ENCODE results near the gene USP38. TPM values are rescaled to one million over a fixed set of nuclear protein-coding genes. Genes with fewer than 3 reads are reported as not detected.
"Not testable (repeated sequence)": the region's sequence is repeated elsewhere in the genome, so short reads cannot be mapped to it uniquely, and the experiment has no call there.

USP38 gene
- total and polyA plus RNA-seq, 10 donors = 4.2 to 37.3 (median 25.1) TPM

DNA sequence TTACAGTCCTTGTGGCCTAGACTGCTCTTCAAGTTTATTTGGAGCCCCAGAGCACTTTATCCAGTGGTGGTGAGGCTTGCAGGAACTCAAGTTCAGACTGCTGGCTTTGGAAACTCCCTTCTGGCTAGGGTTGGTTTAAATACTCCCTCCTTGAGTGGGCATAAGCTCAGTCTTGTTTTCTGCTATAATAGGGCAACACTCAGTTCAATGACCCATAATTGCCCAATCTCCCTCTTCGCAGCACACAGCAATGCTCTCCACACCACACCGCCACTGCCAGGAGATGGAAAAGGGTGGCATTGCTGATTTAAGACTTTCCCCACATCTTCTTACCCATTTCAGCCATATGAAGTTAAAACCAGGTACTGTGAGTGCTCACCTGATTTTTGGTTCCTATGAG, 27.9 kb upstream of the USP38 start:
- Histone ChIP-seq H3K36me3 (peaks cover 0 to 10% (median 0%) of the 10 kb centered on the region in 6 donors), H3K9me3 (peaks cover 10 to 83% (median 39%) of the 10 kb centered on the region in 8 donors), H3K4me3 (no peak overlapping the region), H3K4me1 (no peaks in the 10 kb centered on the region), H3K27ac (no peak overlapping the region), H3K27me3 (replicated peaks in 1 of 7) (no peaks in the 10 kb centered on the region)
- DNase-seq = no peak
- intact Hi-C loops (cut with DNase I; ENCODE audit: low total_unique reads) = no loop called here
- TF ChIP-seq POLR2AphosphoS5 (IDR thresholded peaks at IDR 0.05) (no peak), POLR2A (IDR thresholded peaks at IDR 0.05) (no peak)
- TF ChIP-seq, protein P1, sequence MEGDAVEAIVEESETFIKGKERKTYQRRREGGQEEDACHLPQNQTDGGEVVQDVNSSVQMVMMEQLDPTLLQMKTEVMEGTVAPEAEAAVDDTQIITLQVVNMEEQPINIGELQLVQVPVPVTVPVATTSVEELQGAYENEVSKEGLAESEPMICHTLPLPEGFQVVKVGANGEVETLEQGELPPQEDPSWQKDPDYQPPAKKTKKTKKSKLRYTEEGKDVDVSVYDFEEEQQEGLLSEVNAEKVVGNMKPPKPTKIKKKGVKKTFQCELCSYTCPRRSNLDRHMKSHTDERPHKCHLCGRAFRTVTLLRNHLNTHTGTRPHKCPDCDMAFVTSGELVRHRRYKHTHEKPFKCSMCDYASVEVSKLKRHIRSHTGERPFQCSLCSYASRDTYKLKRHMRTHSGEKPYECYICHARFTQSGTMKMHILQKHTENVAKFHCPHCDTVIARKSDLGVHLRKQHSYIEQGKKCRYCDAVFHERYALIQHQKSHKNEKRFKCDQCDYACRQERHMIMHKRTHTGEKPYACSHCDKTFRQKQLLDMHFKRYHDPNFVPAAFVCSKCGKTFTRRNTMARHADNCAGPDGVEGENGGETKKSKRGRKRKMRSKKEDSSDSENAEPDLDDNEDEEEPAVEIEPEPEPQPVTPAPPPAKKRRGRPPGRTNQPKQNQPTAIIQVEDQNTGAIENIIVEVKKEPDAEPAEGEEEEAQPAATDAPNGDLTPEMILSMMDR (IDR thresholded peaks at IDR 0.05 in 8 of 11, conservative IDR thresholded peaks at IDR 0.05 in 3 of 11) = no peak
- 94 to 99% (median 97%) methylated on average over 2 of the region's 2 CpGs for WGBS, 5 donors

DNA sequence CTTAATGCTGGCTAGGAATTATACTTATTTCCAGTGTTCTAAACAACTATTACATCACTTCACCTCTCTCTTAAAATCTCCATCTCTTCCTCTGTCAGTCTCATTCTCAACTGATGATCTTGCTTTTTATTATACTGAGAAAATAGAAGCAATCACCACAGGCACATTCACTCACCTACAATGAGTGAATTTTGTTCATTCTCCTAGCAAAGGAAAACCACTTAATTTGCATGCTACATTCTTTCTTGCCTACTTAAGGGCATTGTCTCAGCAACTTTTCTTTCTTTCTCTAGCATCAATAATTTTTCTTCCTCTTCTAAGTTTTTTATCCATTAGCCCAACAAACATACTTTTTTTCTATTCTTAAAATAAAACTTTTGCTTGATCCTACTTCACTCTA, 21.1 kb upstream of the USP38 start:
- no peak overlapping the region for H3K4me3 ChIP-seq
- no peak for DNase-seq
- H3K9me3 ChIP-seq = peaks cover 0 to 37% (median 4%) of the 10 kb centered on the region in 8 donors
- no peak overlapping the region for H3K27ac ChIP-seq
- H3K36me3 ChIP-seq = peaks cover 0 to 17% (median 0%) of the 10 kb centered on the region in 6 donors
- TF ChIP-seq, protein P1 (IDR thresholded peaks at IDR 0.05 in 8 of 11, conservative IDR thresholded peaks at IDR 0.05 in 3 of 11) = no peak
- TF ChIP-seq POLR2AphosphoS5 (IDR thresholded peaks at IDR 0.05) (no peak), POLR2A (IDR thresholded peaks at IDR 0.05) (no peak)
- intact Hi-C loops (cut with DNase I; ENCODE audit: low total_unique reads) = no loop called here
- H3K4me1 ChIP-seq = no peaks in the 10 kb centered on the region
- H3K27me3 ChIP-seq (replicated peaks in 1 of 7) = no peaks in the 10 kb centered on the region

- H3K27ac ChIP-seq; H3K4me1 ChIP-seq; H3K4me3 ChIP-seq; DNase-seq; H3K36me3 ChIP-seq; intact Hi-C loops (cut with DNase I; ENCODE audit: low total_unique reads); H3K27me3 ChIP-seq (replicated peaks in 1 of 7): not testable (repeated sequence)
- H3K9me3 ChIP-seq = peaks cover 0 to 27% (median 4%) of the 10 kb centered on the region in 8 donors
- WGBS, 5 donors = 94 to 100% (median 96%) methylated on average over 11 of the region's 11 CpGs
Observed at GRCh38 chr4:143166722-143167121, 18.0 kb upstream of the USP38 start.

DNA sequence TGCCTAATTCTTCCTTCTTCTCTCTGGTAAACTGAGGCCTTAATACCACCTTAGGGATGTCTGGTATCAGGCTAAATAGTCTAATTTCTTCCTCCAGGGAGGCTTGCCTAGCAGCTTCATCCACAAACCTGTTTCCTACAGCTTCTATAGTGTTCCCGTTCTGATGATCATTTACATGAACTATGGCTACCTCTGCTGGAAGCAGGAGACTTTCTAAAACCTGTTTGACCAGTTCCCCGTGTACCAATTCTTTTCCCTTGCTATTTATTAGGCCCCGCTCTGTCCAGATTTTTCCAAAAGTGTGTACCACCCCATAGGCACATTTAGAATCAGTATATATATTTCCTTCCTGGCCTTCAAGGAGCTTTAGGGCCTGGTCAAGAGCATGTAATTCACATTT, 5.8 kb upstream of the USP38 start:
- Histone ChIP-seq H3K4me3 (no peak overlapping the region), H3K4me1 (peaks cover 9 to 23% (median 18%) of the 10 kb centered on the region in 6 donors)
- TF ChIP-seq POLR2A (IDR thresholded peaks at IDR 0.05) (no peak), POLR2AphosphoS5 (IDR thresholded peaks at IDR 0.05) (no peak)
- TF ChIP-seq, protein P1 (IDR thresholded peaks at IDR 0.05 in 8 of 11, conservative IDR thresholded peaks at IDR 0.05 in 3 of 11) = no peak

More for the DNA sequence above, 5.8 kb upstream of the USP38 start:
- intact Hi-C loops (cut with DNase I; ENCODE audit: low total_unique reads) = no loop called here
- DNase-seq = no peak
- peaks cover 0 to 18% (median 3%) of the 10 kb centered on the region in 6 donors for H3K36me3 ChIP-seq
- no peaks in the 10 kb centered on the region for H3K27me3 ChIP-seq (replicated peaks in 1 of 7)
- H3K27ac ChIP-seq = no peak overlapping the region
- peaks cover 0 to 44% (median 38%) of the 10 kb centered on the region in 8 donors for H3K9me3 ChIP-seq
- 95 to 98% (median 97%) methylated on average over 3 of the region's 3 CpGs for WGBS, 5 donors
